ENCODE data around the gene AGPAT3. TPM values are rescaled to one million over a fixed set of nuclear protein-coding genes. Genes with fewer than 3 reads are reported as not detected.

Gene AGPAT3
- total RNA-seq, 1 donor from 2014 or later, result 63.2 TPM

DNA sequence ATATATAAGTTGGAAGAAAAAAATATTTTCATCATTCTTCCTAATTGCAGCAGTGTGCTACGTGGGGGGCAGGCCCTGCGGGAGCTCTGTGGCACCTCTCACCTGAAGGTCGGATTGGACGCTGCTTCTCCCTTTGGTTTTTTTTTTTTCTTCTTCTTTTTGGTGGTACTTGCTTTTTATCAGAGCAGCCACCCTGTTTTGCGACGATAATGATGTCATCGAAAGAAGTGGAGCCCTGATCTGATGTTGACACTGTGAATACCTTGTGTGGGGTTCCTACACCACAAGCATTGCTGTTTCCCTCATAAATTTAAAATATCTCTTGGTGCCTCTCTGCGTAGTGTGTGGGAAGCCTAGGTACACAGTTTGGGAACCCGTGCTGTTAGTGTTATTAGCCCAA is 152.6 kb downstream of the AGPAT3 start:
- Mint-ChIP-seq H3K27me3 (ENCODE audit: unreplicated experiment) (no peaks in the 10 kb centered on the region), H3K4me1 (ENCODE audit: unreplicated experiment) (peaks cover 56% of the 10 kb centered on the region), H3K27ac (ENCODE audit: unreplicated experiment) (no peak overlapping the region), H3K36me3 (ENCODE audit: unreplicated experiment) (no peaks in the 10 kb centered on the region), H3K9me3 (ENCODE audit: unreplicated experiment) (no peaks in the 10 kb centered on the region), H3K4me3 (ENCODE audit: unreplicated experiment) (no peak overlapping the region)
- no peak for DNase-seq (ENCODE audit: extremely low spot score, unreplicated experiment)
- TF ChIP-seq, protein P1, sequence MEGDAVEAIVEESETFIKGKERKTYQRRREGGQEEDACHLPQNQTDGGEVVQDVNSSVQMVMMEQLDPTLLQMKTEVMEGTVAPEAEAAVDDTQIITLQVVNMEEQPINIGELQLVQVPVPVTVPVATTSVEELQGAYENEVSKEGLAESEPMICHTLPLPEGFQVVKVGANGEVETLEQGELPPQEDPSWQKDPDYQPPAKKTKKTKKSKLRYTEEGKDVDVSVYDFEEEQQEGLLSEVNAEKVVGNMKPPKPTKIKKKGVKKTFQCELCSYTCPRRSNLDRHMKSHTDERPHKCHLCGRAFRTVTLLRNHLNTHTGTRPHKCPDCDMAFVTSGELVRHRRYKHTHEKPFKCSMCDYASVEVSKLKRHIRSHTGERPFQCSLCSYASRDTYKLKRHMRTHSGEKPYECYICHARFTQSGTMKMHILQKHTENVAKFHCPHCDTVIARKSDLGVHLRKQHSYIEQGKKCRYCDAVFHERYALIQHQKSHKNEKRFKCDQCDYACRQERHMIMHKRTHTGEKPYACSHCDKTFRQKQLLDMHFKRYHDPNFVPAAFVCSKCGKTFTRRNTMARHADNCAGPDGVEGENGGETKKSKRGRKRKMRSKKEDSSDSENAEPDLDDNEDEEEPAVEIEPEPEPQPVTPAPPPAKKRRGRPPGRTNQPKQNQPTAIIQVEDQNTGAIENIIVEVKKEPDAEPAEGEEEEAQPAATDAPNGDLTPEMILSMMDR (IDR thresholded peaks at IDR 0.05), result no peak

DNA sequence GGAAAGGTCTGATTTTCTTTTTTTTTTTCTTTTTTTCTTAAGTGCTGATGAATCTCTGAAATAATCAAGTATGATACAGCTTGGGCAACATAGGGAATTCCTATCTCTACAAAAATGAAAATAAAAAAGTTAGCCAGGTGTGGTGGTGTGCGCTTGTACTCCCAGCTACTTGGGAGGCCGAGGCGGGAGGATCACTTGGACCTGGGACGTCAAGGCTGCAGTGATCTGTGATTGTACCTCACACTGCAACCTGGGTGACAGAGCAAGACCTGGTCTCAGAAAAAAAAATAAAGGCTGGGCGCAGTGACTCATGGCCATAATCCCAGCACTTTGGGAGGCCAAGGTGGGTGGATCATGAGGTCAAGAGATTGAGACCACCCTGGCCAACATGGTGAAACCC is 153.1 kb downstream of the AGPAT3 start:
- Mint-ChIP-seq H3K27me3 (ENCODE audit: unreplicated experiment) (no peaks in the 10 kb centered on the region), H3K36me3 (ENCODE audit: unreplicated experiment) (no peaks in the 10 kb centered on the region), H3K4me1 (ENCODE audit: unreplicated experiment) (peaks cover 55% of the 10 kb centered on the region), H3K9me3 (ENCODE audit: unreplicated experiment) (no peaks in the 10 kb centered on the region), H3K4me3 (ENCODE audit: unreplicated experiment) (no peak overlapping the region), H3K27ac (ENCODE audit: unreplicated experiment) (no peak overlapping the region)
- TF ChIP-seq, protein P1 (IDR thresholded peaks at IDR 0.05), result no peak
- DNase-seq (ENCODE audit: extremely low spot score, unreplicated experiment), result no peak

DNA sequence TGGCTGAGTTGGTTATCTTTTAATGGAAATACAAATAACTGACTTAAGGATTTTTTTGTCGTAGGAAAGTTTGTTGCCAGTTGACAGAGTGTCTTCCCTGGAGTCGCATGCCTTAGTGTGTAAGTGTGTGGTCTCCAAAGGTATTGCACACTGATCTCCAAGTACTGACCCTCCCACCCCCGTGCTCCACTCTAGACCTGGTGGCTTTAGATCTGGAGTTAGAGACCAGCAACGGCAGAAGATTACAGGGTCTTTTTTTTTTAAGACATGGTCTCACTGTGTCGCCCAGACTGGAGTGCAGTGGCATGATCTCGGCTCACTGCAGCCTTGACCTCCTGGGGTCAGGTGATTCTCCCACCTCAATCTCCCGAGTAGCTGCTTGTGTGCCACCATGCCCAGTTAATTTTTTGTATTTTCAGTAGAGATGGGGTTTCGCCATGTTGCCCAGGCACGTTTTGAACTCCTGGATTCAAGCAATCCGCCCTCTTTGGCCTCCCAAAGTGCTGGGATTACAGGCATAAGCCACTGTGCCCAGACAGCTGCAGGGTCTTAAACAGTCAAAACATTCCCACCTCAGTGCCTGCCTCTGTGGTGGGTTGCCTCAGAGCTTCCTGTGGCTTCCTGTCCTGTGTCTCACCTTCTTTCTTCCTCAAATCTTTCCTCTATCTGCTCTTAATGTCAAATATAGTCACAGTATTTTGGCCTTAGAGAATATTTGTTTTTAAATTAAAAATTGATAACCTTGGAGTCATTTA is 154.0 kb downstream of the AGPAT3 start:
- Mint-ChIP-seq H3K9me3 (ENCODE audit: unreplicated experiment) (no peaks in the 10 kb centered on the region), H3K27me3 (ENCODE audit: unreplicated experiment) (no peaks in the 10 kb centered on the region), H3K4me3 (ENCODE audit: unreplicated experiment) (no peak overlapping the region), H3K4me1 (ENCODE audit: unreplicated experiment) (peaks cover 47% of the 10 kb centered on the region), H3K27ac (ENCODE audit: unreplicated experiment) (no peak overlapping the region), H3K36me3 (ENCODE audit: unreplicated experiment) (no peaks in the 10 kb centered on the region)
- TF ChIP-seq, protein P1 (IDR thresholded peaks at IDR 0.05), result no peak
- DNase-seq (ENCODE audit: extremely low spot score, unreplicated experiment), result no peak

DNA sequence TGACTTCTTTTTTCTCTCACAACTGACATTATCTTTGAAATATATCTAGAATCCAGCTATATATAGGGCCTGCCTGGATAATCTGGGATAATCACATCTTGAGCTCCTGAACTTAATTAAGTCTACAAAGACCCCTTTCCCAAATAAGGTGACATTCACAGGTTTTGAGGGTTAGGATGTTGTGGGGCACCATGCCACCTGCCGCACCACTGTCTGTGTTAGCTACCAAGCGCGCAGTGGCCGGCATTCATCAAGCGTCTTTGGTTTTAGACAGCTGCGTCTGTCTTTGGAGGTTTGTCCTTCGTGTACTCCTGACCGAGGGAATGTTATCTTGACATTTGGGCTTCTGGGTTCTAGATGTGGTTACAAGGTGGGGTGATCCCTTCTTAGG is 154.5 kb downstream of the AGPAT3 start:
- Mint-ChIP-seq H3K4me3 (ENCODE audit: unreplicated experiment) (no peak overlapping the region), H3K4me1 (ENCODE audit: unreplicated experiment) (peaks cover 41% of the 10 kb centered on the region), H3K9me3 (ENCODE audit: unreplicated experiment) (no peaks in the 10 kb centered on the region), H3K27ac (ENCODE audit: unreplicated experiment) (no peak overlapping the region), H3K36me3 (ENCODE audit: unreplicated experiment) (no peaks in the 10 kb centered on the region), H3K27me3 (ENCODE audit: unreplicated experiment) (no peaks in the 10 kb centered on the region)
- no peak for DNase-seq (ENCODE audit: extremely low spot score, unreplicated experiment)
- TF ChIP-seq, protein P1 (IDR thresholded peaks at IDR 0.05), result no peak

DNA sequence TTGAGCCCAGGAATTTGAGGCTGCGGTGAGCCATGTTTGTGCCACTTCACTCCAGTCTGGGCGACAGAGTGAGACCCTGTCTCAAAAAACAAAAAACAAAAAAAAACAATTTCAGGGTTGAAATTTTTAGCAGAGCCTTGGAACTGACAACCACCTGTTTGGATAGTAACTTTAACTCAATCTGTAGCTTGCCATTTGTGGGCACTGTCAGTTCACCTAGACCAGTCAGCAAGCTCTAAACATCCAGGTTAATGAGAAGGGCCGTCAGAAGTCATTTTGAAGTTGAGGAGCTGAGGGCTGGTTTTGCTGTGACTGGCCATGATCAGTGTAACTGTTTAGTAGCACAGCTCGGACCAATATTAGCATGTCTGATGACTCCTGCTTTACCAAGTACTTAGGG is 155.5 kb downstream of the AGPAT3 start:
- no peak for DNase-seq (ENCODE audit: extremely low spot score, unreplicated experiment)
- no peak overlapping the region for H3K4me3 Mint-ChIP-seq (ENCODE audit: unreplicated experiment)
- H3K4me1 Mint-ChIP-seq (ENCODE audit: unreplicated experiment), result peaks cover 43% of the 10 kb centered on the region
- H3K36me3 Mint-ChIP-seq (ENCODE audit: unreplicated experiment), result no peaks in the 10 kb centered on the region
- H3K9me3 Mint-ChIP-seq (ENCODE audit: unreplicated experiment), result no peaks in the 10 kb centered on the region
- H3K27me3 Mint-ChIP-seq (ENCODE audit: unreplicated experiment), result no peaks in the 10 kb centered on the region
- TF ChIP-seq, protein P1 (IDR thresholded peaks at IDR 0.05), result no peak
- H3K27ac Mint-ChIP-seq (ENCODE audit: unreplicated experiment), result no peak overlapping the region

Measured in osteocyte (in vitro differentiated cells).